ENCODE measurements around the gene SLC5A1. TPM values are rescaled to one million over a fixed set of nuclear protein-coding genes. Genes with fewer than 3 reads are reported as not detected.

Gene SLC5A1
- polyA plus RNA-seq, 3 donors from 2014 or later, result not detected

GRCh38 chr22:32059426-32059825 lies 16.4 kb downstream of the SLC5A1 start:
- H3K27me3 Mint-ChIP-seq (ENCODE audit: low read depth in 3 of 3), result peaks cover 0 to 7% (median 5%) of the 10 kb centered on the region in 3 donors
- peaks cover 0 to 2% (median 0%) of the 10 kb centered on the region in 3 donors for H3K36me3 Mint-ChIP-seq
- DNase-seq, result no peak
- no peak overlapping the region for H3K4me3 Mint-ChIP-seq
- no peak overlapping the region for H3K27ac Mint-ChIP-seq
- H3K9me3 Mint-ChIP-seq, result no peaks in the 10 kb centered on the region
- no peaks in the 10 kb centered on the region for H3K4me1 Mint-ChIP-seq

GRCh38 chr22:32063701-32064100 lies 20.6 kb downstream of the SLC5A1 start:
- peaks cover 1 to 7% (median 7%) of the 10 kb centered on the region in 3 donors for H3K27me3 Mint-ChIP-seq (ENCODE audit: low read depth in 3 of 3)
- H3K27ac Mint-ChIP-seq, result no peak overlapping the region
- H3K4me3 Mint-ChIP-seq, result no peak overlapping the region
- no peak for DNase-seq
- peaks cover 0 to 2% (median 0%) of the 10 kb centered on the region in 3 donors for H3K36me3 Mint-ChIP-seq
- no peaks in the 10 kb centered on the region for H3K4me1 Mint-ChIP-seq
- no peaks in the 10 kb centered on the region for H3K9me3 Mint-ChIP-seq

GRCh38 chr22:32066820-32067219 lies 23.8 kb downstream of the SLC5A1 start:
- peaks cover 3 to 7% (median 5%) of the 10 kb centered on the region in 3 donors for H3K27me3 Mint-ChIP-seq (ENCODE audit: low read depth in 3 of 3)
- H3K27ac Mint-ChIP-seq, result no peak overlapping the region
- no peaks in the 10 kb centered on the region for H3K36me3 Mint-ChIP-seq
- H3K9me3 Mint-ChIP-seq, result no peaks in the 10 kb centered on the region
- no peaks in the 10 kb centered on the region for H3K4me1 Mint-ChIP-seq
- no peak overlapping the region for H3K4me3 Mint-ChIP-seq
- DNase-seq, result no peak

GRCh38 chr22:32067613-32068012 lies 24.6 kb downstream of the SLC5A1 start:
- H3K27me3 Mint-ChIP-seq (ENCODE audit: low read depth in 3 of 3), result peaks cover 5 to 7% (median 6%) of the 10 kb centered on the region in 3 donors
- DNase-seq, result no peak
- no peak overlapping the region for H3K27ac Mint-ChIP-seq
- no peaks in the 10 kb centered on the region for H3K4me1 Mint-ChIP-seq
- no peaks in the 10 kb centered on the region for H3K36me3 Mint-ChIP-seq
- no peak overlapping the region for H3K4me3 Mint-ChIP-seq
- no peaks in the 10 kb centered on the region for H3K9me3 Mint-ChIP-seq

- Mint-ChIP-seq H3K36me3 (no peaks in the 10 kb centered on the region), H3K27me3 (ENCODE audit: low read depth in 3 of 3) (peaks cover 4 to 7% (median 5%) of the 10 kb centered on the region in 3 donors), H3K27ac (no peak overlapping the region), H3K4me3 (no peak overlapping the region), H3K4me1 (no peaks in the 10 kb centered on the region), H3K9me3 (no peaks in the 10 kb centered on the region)
- DNase-seq, result no peak
Observed at GRCh38 chr22:32069579-32070372, 26.7 kb downstream of the SLC5A1 start.

GRCh38 chr22:32073262-32073661 lies 30.2 kb downstream of the SLC5A1 start:
- Mint-ChIP-seq H3K4me3 (no peak overlapping the region), H3K27ac (no peak overlapping the region)

GRCh38 chr22:32073823-32074380 lies 30.8 kb downstream of the SLC5A1 start:
- H3K4me1 Mint-ChIP-seq, result no peaks in the 10 kb centered on the region
- DNase-seq, result no peak
- no peaks in the 10 kb centered on the region for H3K9me3 Mint-ChIP-seq
- H3K27ac Mint-ChIP-seq, result no peak overlapping the region
- H3K27me3 Mint-ChIP-seq (ENCODE audit: low read depth in 3 of 3), result peaks cover 7 to 11% (median 10%) of the 10 kb centered on the region in 3 donors
- H3K4me3 Mint-ChIP-seq, result no peak overlapping the region
- H3K36me3 Mint-ChIP-seq, result no peaks in the 10 kb centered on the region

More at GRCh38 chr22:32073262-32073661, 30.2 kb downstream of the SLC5A1 start:
- Mint-ChIP-seq H3K9me3 (no peaks in the 10 kb centered on the region), H3K36me3 (no peaks in the 10 kb centered on the region), H3K27me3 (ENCODE audit: low read depth in 3 of 3) (peaks cover 7 to 11% (median 10%) of the 10 kb centered on the region in 3 donors), H3K4me1 (no peaks in the 10 kb centered on the region)
- no peak for DNase-seq

- Mint-ChIP-seq H3K9me3 (no peaks in the 10 kb centered on the region), H3K36me3 (no peaks in the 10 kb centered on the region), H3K27me3 (ENCODE audit: low read depth in 3 of 3) (peaks cover 4 to 9% (median 7%) of the 10 kb centered on the region in 3 donors), H3K4me1 (no peaks in the 10 kb centered on the region), H3K4me3 (no peak overlapping the region), H3K27ac (no peak overlapping the region)
- no peak for DNase-seq
Observed at GRCh38 chr22:32075997-32076760, 33.1 kb downstream of the SLC5A1 start.

GRCh38 chr22:32076761-32077084 lies 33.7 kb downstream of the SLC5A1 start:
- Mint-ChIP-seq H3K9me3 (no peaks in the 10 kb centered on the region), H3K4me1 (no peaks in the 10 kb centered on the region), H3K4me3 (no peak overlapping the region), H3K27ac (no peak overlapping the region), H3K27me3 (ENCODE audit: low read depth in 3 of 3) (peaks cover 4 to 9% (median 4%) of the 10 kb centered on the region in 3 donors), H3K36me3 (no peaks in the 10 kb centered on the region)
- DNase-seq, result no peak

- Mint-ChIP-seq H3K9me3 (no peaks in the 10 kb centered on the region), H3K36me3 (no peaks in the 10 kb centered on the region), H3K4me1 (no peaks in the 10 kb centered on the region), H3K27me3 (ENCODE audit: low read depth in 3 of 3) (peaks cover 4 to 8% (median 6%) of the 10 kb centered on the region in 3 donors), H3K4me3 (no peak overlapping the region), H3K27ac (no peak overlapping the region)
- no peak for DNase-seq
Observed at GRCh38 chr22:32077151-32077550, 34.1 kb downstream of the SLC5A1 start.

GRCh38 chr22:32079130-32080089 lies 36.3 kb downstream of the SLC5A1 start:
- H3K36me3 Mint-ChIP-seq, result no peaks in the 10 kb centered on the region
- H3K9me3 Mint-ChIP-seq, result peaks cover 0 to 2% (median 0%) of the 10 kb centered on the region in 6 donors
- no peaks in the 10 kb centered on the region for H3K4me1 Mint-ChIP-seq
- DNase-seq, result no peak
- peaks cover 4 to 7% (median 6%) of the 10 kb centered on the region in 3 donors for H3K27me3 Mint-ChIP-seq (ENCODE audit: low read depth in 3 of 3)
- no peak overlapping the region for H3K27ac Mint-ChIP-seq
- H3K4me3 Mint-ChIP-seq, result no peak overlapping the region

GRCh38 chr22:32080904-32081303 lies 37.8 kb downstream of the SLC5A1 start:
- DNase-seq, result peak in 2 of 3 donors; percentile 2 to 13
- Mint-ChIP-seq H3K9me3 (peaks cover 0 to 2% (median 0%) of the 10 kb centered on the region in 6 donors), H3K4me3 (no peak overlapping the region), H3K27ac (no peak overlapping the region), H3K4me1 (no peaks in the 10 kb centered on the region), H3K36me3 (no peaks in the 10 kb centered on the region), H3K27me3 (ENCODE audit: low read depth in 3 of 3) (peaks cover 2 to 6% (median 4%) of the 10 kb centered on the region in 3 donors)

- H3K4me3 Mint-ChIP-seq, result no peak overlapping the region
- H3K27me3 Mint-ChIP-seq (ENCODE audit: low read depth in 3 of 3), result peaks cover 0 to 2% (median 1%) of the 10 kb centered on the region in 3 donors
- H3K4me1 Mint-ChIP-seq, result no peaks in the 10 kb centered on the region
- DNase-seq, result no peak
- peaks cover 0 to 2% (median 0%) of the 10 kb centered on the region in 6 donors for H3K9me3 Mint-ChIP-seq
- no peaks in the 10 kb centered on the region for H3K36me3 Mint-ChIP-seq
- H3K27ac Mint-ChIP-seq, result no peak overlapping the region
Observed at GRCh38 chr22:32082331-32082730, 39.3 kb downstream of the SLC5A1 start.
